Right lobe of liver (tissue), 6 donors: Measurements from ENCODE around the gene DCPS. TPM values are rescaled to one million over a fixed set of nuclear protein-coding genes. Genes with fewer than 3 reads are reported as not detected.
A peak's percentile ranks its signal among the peaks of the same experiment; 100 is the strongest.
"Not testable (repeated sequence)": the region's sequence is repeated elsewhere in the genome, so short reads cannot be mapped to it uniquely, and the experiment has no call there.

Experiments used
- ATAC-seq, 4 donors: fragments of 200-7000 bp; cut with Tn5 transposase; one replicate each; pipeline ENCODE4 v1.9.1; 2020; ENCODE audit warnings: mild to moderate bottlenecking in 4 of 4, moderate library complexity in 4 of 4
- DNase-seq, 3 donors: peaks; one replicate each; pipeline ENCODE4 v3.0.0-alpha.2; 2020
- H3K27ac ChIP-seq, 3 donors: fragments of 200-600 bp; one replicate each; pipeline ENCODE4 v1.8.0; 2022
- H3K27me3 ChIP-seq, 2 donors: fragments of 200-600 bp; one replicate each; pipeline ENCODE4 v1.8.0; 2022
- H3K36me3 ChIP-seq, 4 donors: fragments of 200-600 bp; sonication (generic) in 1 of 4; one replicate each; pipeline versions ENCODE4 v1.5.1 to v1.8.0; 2017 to 2022; ENCODE audit warnings: control low read depth in 1 of 4
- H3K4me1 ChIP-seq, 4 donors: fragments of 200-600 bp; sonication (generic) in 1 of 4; one replicate each; pipeline versions ENCODE4 v1.5.1 to v1.8.0; 2017 to 2022; ENCODE audit warnings: control low read depth in 1 of 4
- H3K4me3 ChIP-seq, 3 donors: fragments of 200-600 bp; one replicate each; pipeline ENCODE4 v1.8.0; 2022
- H3K9me3 ChIP-seq, 4 donors: fragments of 200-600 bp; sonication (generic) in 1 of 4; one replicate each; pipeline versions ENCODE4 v1.5.1 to v1.8.0; 2017 to 2022; ENCODE audit warnings: control low read depth in 1 of 4
- POLR2A ChIP-seq: fragments of 450-650 bp; IDR thresholded peaks from one replicate; pipeline ENCODE4 v1.6.1; 2017; ENCODE audit warnings: antibody characterized with exemption, mild to moderate bottlenecking
- WGBS: methylation state at CpG from one replicate; pipeline ENCODE4 v1.1.6; 2018; ENCODE audit warnings: low coverage, low lambda C conversion rate; ENCODE audit not compliant: insufficient coverage; ENCODE audit errors: missing lambda C conversion rate; 5-methylcytosine and 5-hydroxymethylcytosine counted together
- intact Hi-C, 2 donors: fragments of 100-400 bp; cut with DNase I; formaldehyde crosslinking; loops; one replicate each; pipeline versions ENCODE4 v1.11.2 to v1.14.1; 2022
- total RNA-seq, 6 experiments: library from RNA; depleted of rRNA in 2 of 6; stranded (reverse); fragments of >200 nt in 2 of 6; fragmentation: NEBNext Ultra II Directional in 3 of 6; extraction: Animal tissue kit (Norgen Biotek cat#: 25700) in 3 of 6; gene quantifications; one replicate each; pipeline versions ENCODE4 v1.1.0 to v1.2.4, GENCODE V29; 2016 to 2023
- TF ChIP-seq, protein P1 (sequence below), 4 donors: fragments of 200-600 bp in 3 of 4; fragments of 450-650 bp in 1 of 4; IDR thresholded peaks; one replicate each; pipeline versions ENCODE4 v1.5.1 to v1.8.0; 2016 to 2022; ENCODE audit warnings: antibody characterized with exemption in 4 of 4, mild to moderate bottlenecking in 2 of 4
- donor health status: DM: no; HTN: yes; CAD: no.
- donor health status: DM: no; HTN: no; CAD: no.
- donor health status: DM: no; HTN: no; CAD: no.
- donor health status: DM: no; HTN: yes; CAD: no.
- donor health status: DM: no; HTN: yes; CAD: no.

The DCPS gene
- total RNA-seq, 6 experiments from 2014 or later: 12.6 to 65.2 (median 21.9) TPM

GRCh38 chr11:126383339-126384335 lies 79.8 kb downstream of the DCPS start:
- Histone ChIP-seq H3K27me3 (no peaks in the 10 kb centered on the region), H3K27ac (no peak overlapping the region), H3K9me3 (no peaks in the 10 kb centered on the region), H3K4me1 (peaks cover 0 to 22% (median 8%) of the 10 kb centered on the region in 4 donors), H3K4me3 (no peak overlapping the region), H3K36me3 (no peaks in the 10 kb centered on the region)
- ATAC-seq (no peak), DNase-seq (no peak)
- intact Hi-C loops: no loop called here
- TF ChIP-seq, protein P1, sequence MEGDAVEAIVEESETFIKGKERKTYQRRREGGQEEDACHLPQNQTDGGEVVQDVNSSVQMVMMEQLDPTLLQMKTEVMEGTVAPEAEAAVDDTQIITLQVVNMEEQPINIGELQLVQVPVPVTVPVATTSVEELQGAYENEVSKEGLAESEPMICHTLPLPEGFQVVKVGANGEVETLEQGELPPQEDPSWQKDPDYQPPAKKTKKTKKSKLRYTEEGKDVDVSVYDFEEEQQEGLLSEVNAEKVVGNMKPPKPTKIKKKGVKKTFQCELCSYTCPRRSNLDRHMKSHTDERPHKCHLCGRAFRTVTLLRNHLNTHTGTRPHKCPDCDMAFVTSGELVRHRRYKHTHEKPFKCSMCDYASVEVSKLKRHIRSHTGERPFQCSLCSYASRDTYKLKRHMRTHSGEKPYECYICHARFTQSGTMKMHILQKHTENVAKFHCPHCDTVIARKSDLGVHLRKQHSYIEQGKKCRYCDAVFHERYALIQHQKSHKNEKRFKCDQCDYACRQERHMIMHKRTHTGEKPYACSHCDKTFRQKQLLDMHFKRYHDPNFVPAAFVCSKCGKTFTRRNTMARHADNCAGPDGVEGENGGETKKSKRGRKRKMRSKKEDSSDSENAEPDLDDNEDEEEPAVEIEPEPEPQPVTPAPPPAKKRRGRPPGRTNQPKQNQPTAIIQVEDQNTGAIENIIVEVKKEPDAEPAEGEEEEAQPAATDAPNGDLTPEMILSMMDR (IDR thresholded peaks at IDR 0.05): no peak
- TF ChIP-seq POLR2A: no peak
- 83% methylated on average over 2 of the region's 20 CpGs for WGBS

- Histone ChIP-seq H3K4me1 (peaks cover 0 to 22% (median 8%) of the 10 kb centered on the region in 4 donors), H3K27me3 (no peaks in the 10 kb centered on the region), H3K36me3 (no peaks in the 10 kb centered on the region), H3K4me3 (no peak overlapping the region), H3K27ac (no peak overlapping the region), H3K9me3 (no peaks in the 10 kb centered on the region)
- intact Hi-C loops: no loop called here
- no CpG with 5 or more reads among the region's 9 CpGs for WGBS
- ATAC-seq (peak; percentile 31 to 63 (median 48)), DNase-seq (peak in 1 of 3 donors; percentile 76)
- TF ChIP-seq, protein P1 (IDR thresholded peaks at IDR 0.05): no peak
- TF ChIP-seq POLR2A: no peak
Observed at GRCh38 chr11:126384449-126385070, 80.7 kb downstream of the DCPS start.

DNA sequence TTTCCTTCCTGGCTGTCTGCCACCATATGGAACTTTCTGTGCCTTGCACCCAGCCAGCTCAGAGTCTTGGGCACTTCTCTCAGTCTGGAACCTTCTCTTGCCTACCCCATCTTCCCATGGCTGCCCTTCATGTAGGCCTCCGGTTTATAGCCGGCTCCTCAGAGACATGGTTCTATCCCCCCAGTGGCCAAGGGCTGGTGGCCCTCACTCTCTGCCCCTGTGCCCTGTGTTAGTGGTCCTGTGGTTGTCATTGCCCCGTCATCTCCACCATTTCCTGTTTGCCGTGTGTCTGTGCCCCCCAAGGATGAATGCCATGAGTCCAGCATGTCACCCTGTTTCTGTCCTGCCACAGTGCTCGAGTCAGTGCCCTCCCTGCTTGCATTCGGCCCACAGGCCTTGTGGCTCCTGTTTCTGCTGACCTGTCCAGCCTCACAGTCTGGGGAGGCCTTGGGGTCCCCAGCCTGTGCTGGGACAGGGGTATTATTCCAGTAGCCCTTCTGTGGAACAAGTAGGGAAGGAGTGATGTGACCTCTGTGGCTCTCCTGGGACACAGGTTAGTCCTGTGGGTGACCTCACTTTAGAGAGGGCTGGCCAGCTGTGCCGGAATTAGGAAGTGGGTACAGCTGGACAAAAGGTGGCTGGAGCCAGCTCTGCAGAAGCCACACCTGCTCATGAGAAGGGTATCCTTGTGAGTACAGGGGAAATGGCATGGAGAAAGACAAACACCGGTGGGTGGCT lies 82.3 kb downstream of the DCPS start:
- WGBS: 57% methylated on average over 7 of the region's 8 CpGs
- peaks cover 0 to 22% (median 8%) of the 10 kb centered on the region in 4 donors for H3K4me1 ChIP-seq
- TF ChIP-seq POLR2A: no peak
- TF ChIP-seq, protein P1 (IDR thresholded peaks at IDR 0.05): no peak
- peak overlapping the region; percentile 10 to 31 (median 18) for H3K27ac ChIP-seq
- H3K9me3 ChIP-seq: no peaks in the 10 kb centered on the region
- no peaks in the 10 kb centered on the region for H3K27me3 ChIP-seq
- ATAC-seq (peak in 1 of 4 donors; percentile 55), DNase-seq (no peak)
- no peaks in the 10 kb centered on the region for H3K36me3 ChIP-seq
- intact Hi-C loops: no loop called here
- no peak overlapping the region for H3K4me3 ChIP-seq

- peak; percentile 64 to 87 (median 68) for DNase-seq
- H3K4me1 ChIP-seq: peaks cover 0 to 22% (median 8%) of the 10 kb centered on the region in 4 donors
- intact Hi-C loops, H3K9me3 ChIP-seq, H3K36me3 ChIP-seq, H3K27me3 ChIP-seq, H3K4me3 ChIP-seq: not testable (repeated sequence)
- H3K27ac ChIP-seq: peak overlapping the region in 1 of 3 donors; percentile 10
- WGBS: 4% methylated on average over 3 of the region's 5 CpGs
- ATAC-seq: peak; percentile 73 to 79 (median 75)
Observed at GRCh38 chr11:126386729-126387071, 82.8 kb downstream of the DCPS start.
